HG03342 (cell line): ENCODE data around the gene TSPYL6.

ENCODE experiments used
- ATAC-seq: cut with Tn5 transposase; IDR thresholded peaks from one replicate; pipeline ENCODE4 v1.9.1; 2021; ENCODE audit warnings: mild to moderate bottlenecking, moderate library complexity; ENCODE audit not compliant: unreplicated experiment

TSPYL6 gene

GRCh38 chr2:54258166-54258565 lies 2.1 kb upstream of the TSPYL6 start:
- ATAC-seq, result no peak

- no peak for ATAC-seq
These were observed 569 bp downstream of the TSPYL6 start for GRCh38 chr2:54255230-54256090.

- ATAC-seq, result no peak
These were observed 1.8 kb downstream of the TSPYL6 start for GRCh38 chr2:54254180-54254579.

- no peak for ATAC-seq
These were observed 6.4 kb downstream of the TSPYL6 start for GRCh38 chr2:54249629-54250028.

- no peak for ATAC-seq
These were observed 8.9 kb downstream of the TSPYL6 start for GRCh38 chr2:54247115-54247514.

- no peak for ATAC-seq
These were observed 15.2 kb downstream of the TSPYL6 start for GRCh38 chr2:54240515-54241469.

DNA sequence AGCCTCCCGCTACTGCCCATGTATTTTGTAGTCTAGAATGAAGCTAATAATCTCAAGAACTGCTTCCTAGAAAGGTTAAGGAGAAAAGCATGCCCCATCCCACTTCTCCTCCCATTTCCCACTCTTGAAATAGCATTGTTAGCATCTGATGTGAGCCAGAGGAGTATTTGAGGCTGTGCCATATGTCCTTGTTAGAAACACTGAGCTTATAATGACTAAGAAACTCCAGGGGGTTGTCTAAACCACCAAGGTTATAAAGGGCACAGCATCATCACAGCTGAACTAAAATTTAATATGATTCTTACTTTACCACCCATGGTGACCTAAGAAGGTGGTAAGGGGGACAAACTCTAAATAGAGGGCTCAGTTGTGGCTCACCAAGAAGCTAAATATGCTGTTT lies 16.6 kb downstream of the TSPYL6 start:
- no peak for ATAC-seq

DNA sequence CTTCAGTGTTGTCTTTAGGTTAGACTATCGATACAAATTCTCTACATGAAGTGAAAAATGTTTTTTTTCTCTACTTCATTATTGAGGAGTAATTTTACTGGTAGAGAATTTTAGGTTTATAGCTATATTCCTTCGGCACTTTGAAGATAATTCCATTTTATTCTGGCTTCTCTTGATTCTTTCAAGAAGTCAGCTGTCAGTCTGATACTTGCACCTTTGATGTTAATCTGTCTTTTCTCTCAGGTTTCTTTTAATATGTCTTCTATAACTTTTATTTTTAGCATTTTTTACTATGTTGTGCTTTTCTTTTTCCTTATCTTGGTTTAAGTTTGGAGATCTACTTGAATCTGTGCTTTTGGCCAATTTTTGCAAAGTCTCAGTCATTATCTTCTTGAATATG lies 18.6 kb downstream of the TSPYL6 start:
- no peak for ATAC-seq

- no peak for ATAC-seq
These were observed 22.0 kb downstream of the TSPYL6 start for GRCh38 chr2:54233832-54234649.

DNA sequence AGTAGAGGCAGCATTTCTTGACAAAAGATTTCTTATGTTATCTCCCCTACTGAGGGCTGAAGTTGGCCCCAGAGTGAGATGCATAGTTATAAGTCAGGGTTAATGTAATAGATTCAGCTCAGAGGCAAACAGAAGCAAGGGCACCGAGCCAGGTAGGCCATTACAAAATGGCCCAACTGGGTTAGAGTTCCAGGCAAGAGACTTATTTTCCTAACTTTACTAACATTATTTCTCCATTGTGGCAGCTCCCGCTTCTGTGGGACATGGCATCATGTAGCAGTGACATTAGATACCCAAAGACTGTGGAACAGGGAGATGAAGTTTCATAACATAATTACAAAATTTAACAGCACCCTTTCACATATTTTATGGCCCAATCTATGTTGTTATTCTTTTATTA lies 27.1 kb downstream of the TSPYL6 start:
- no peak for ATAC-seq

- ATAC-seq, result no peak
These were observed 28.2 kb downstream of the TSPYL6 start for GRCh38 chr2:54227798-54228197.

DNA sequence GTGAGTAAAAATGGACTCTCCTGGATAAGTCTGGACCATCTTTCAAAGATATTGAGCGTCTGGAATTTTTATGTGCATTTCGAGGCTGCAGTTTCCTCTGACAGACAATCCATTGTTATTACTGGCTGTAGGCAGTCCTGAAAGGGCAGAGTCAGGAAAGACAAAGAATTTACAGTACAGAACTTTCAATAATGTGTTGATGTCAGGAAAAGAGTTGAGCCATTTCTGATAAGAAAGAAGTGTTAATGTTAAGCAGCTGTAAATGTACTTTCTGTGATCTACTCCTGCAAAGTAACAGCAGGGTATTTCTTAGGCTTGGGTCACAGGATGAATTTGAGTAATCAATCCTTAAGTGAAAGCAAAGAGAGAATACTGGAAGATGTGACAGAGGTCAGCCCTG lies 29.8 kb downstream of the TSPYL6 start:
- ATAC-seq, result no peak

GRCh38 chr2:54224997-54225396 lies 31.0 kb downstream of the TSPYL6 start:
- no peak for ATAC-seq

DNA sequence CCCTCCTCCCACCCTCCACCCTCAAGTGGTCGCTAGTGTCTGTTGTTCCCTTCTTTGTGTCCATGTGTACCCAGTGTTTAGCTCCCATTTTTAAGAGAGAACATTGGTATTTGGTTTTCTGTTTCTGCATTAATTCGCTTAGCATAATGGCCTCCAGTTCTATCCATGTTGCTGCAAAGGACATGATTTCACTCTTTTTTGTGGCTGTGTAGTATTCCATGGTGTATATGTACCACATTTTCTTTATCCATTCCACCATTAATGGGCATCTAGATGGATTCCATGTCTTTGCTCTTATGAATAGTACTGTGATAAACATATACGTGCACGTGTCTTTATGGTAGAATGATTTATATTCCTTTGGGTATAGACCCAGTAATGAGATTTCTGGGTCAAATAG lies 42.9 kb downstream of the TSPYL6 start:
- no peak for ATAC-seq

DNA sequence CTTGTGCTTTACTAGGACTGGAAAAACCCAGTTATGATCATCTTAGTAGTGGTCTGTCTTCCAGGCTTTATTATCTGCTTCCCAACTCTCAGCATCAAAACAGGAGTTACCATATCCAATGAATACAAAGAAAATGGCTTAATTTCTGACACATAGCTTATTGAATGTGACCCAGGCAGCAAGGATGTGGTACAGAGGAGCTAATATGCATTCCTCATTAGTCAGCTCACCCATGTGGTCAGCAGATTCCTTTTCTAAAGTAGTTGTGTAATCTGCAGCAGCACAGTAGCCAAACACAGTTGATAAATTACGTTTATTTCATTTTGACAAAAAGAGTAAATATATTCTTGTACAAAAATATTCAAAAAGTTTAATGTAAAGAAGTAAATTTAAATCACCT lies 43.6 kb downstream of the TSPYL6 start:
- ATAC-seq, result no peak

- no peak for ATAC-seq
These were observed 46.6 kb downstream of the TSPYL6 start for GRCh38 chr2:54209379-54209778.

DNA sequence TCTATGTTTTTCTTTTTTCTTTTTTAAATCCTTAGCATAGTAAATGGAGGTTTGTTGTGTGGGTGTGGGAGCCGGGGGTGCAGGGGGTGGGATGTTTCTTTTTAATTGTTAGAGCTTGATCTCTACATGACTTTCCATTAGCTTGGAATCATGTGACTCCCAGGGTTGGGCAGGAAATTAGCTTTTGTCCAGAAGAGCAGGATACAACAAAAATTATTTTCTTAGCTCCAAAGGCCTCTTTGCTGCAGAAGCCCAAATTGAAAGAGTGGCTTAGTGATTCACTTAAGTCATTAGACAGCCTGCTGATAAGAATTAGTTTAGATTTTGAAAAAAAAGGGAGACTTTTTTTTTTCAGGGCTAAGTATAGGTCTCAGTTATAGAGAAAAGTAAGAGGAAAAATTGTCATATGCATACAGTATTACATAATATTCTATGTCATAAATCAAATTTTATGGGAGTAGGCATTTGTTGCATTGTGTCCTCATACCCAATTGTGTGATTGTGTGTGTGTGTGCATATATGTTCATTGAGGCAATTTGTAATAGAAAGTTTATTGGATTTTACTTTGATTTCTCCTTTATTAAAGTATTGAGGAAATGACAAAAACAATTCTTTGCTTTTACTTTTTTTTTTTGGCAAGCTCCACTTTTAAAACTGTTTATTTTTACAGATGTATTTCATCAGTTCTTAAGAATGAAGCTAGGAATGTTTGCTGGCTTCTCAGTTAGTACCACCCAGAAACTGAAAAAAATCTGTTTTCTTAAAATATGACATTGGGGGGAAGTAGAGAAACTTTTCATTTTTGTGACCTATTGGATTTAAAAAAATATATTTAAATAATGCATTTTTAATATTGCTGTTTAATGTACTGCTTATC lies 47.4 kb downstream of the TSPYL6 start:
- no peak for ATAC-seq

- ATAC-seq, result no peak
These were observed 48.3 kb downstream of the TSPYL6 start for GRCh38 chr2:54207666-54208195.

- ATAC-seq, result no peak
These were observed 49.4 kb downstream of the TSPYL6 start for GRCh38 chr2:54206596-54206995.

DNA sequence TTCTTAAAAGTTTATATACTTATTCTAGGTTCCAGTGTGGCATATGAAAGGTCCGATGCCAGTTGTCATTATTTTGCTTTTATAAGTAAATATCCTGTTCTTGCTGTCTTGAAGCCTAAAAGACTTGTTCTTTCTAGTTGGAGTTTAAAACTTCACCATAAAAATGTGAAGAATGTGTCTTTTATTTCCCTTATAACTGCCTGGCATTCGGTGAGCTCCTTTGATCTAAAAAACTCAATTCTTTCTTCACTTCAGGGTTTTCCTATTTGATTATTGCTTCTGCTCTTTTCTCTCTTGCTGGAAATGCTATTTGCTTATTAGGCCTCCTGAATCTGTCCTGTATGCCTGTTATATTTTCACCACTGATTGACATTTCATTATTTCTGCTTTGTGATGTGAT lies 51.6 kb downstream of the TSPYL6 start:
- ATAC-seq, result no peak
